DND-41 (cell line): Measurements from ENCODE around the gene ENOPH1.

Experiments
- CTCF ChIP-seq: IDR thresholded peaks from 2 replicates; pipeline ENCODE4 v1.5.1; 2012; ENCODE audit warnings: borderline replicate concordance, low read length, moderate library complexity, mild to moderate bottlenecking; ENCODE audit not compliant: poor library complexity, severe bottlenecking; ENCODE audit errors: extremely low read depth
- EZH2 ChIP-seq: IDR thresholded peaks from 3 replicates; pipeline ENCODE4 v1.6.1; 2012; ENCODE audit warnings: borderline replicate concordance, low read depth, mild to moderate bottlenecking, moderate library complexity, low read length, inconsistent platforms; ENCODE audit not compliant: severe bottlenecking

GRCh38 chr4:82428526-82428968 lies 1.8 kb upstream of the ENOPH1 start:
- TF ChIP-seq CTCF: no peak
- TF ChIP-seq EZH2: no peak
